Astrocyte of the spinal cord (primary cell): ENCODE measurements around the gene TMEM128.
A peak's percentile ranks its signal among the peaks of the same experiment; 100 is the strongest.

Experiments used
- DNase-seq: peaks from one replicate; pipeline ENCODE4 v3.0.0; 2011; ENCODE audit warnings: low read depth, low spot score
- H3K4me3 ChIP-seq: 2 replicates; pipeline ENCODE4 v1.5.1; 2011; ENCODE audit warnings: low read depth, mild to moderate bottlenecking, low read length, moderate library complexity
- in situ Hi-C: cut with HindIII; loops from 2 replicates; pipeline ENCODE4 v1.10.0; 2017; ENCODE audit warnings: low sequenced_read_pairs
- TF ChIP-seq, protein P1 (sequence below): IDR thresholded peaks from 2 replicates; pipeline ENCODE4 v1.5.1; 2012; ENCODE audit warnings: low read depth, mild to moderate bottlenecking, low read length, inconsistent platforms

TMEM128 gene

DNA sequence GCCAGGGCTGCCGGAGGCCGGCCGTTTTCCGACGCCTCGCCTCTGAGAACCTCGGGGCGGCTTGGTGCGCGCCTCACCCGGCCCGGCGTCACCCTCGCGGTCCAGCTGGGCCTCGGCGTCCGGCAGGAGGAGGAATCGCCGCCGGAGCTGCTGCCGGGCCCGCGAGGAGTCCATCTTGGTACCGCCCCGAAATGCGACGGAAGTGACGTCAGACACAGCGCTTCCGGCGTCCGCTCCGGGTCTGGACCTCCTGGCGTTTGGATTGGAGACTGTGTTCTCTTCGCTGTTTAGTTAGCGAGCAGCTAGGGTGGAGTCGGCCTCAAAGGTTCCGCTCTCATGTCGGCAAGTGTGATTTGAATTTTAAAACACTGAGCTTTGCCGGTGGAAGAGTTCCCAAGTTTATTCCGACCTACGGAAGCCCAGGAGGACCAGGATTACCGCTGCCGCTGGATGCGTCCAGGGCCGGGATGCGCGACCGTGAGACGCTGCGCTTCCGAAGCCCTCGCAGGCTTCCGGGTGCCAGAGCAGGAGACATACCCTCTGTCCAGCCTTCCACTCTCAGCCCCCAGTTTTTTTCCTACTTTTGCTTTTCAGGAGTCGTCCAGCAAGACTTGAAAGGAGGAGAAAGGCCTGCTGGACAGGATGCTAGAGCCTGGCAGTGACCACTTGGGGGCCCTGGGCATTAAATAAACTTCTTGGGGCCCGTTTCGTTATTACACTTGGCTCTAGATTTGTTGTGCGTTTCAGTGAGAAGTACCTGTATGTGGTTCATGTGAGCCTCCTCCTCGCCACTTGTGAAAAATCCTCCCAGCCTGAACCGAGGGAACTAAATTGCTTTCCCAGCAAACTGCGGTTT is at the start of gene TMEM128:
Gene TMEM128 (minus strand): TSS at position 195 of the 856 bp plus-strand sequence. CDS start 21 bp downstream, at position 174.
- H3K4me3 ChIP-seq: peak within 1 kb of the TSS; percentile 81
- DNase-seq: peak; percentile 95
- in situ Hi-C loops: no loop called here
- TF ChIP-seq, protein P1, sequence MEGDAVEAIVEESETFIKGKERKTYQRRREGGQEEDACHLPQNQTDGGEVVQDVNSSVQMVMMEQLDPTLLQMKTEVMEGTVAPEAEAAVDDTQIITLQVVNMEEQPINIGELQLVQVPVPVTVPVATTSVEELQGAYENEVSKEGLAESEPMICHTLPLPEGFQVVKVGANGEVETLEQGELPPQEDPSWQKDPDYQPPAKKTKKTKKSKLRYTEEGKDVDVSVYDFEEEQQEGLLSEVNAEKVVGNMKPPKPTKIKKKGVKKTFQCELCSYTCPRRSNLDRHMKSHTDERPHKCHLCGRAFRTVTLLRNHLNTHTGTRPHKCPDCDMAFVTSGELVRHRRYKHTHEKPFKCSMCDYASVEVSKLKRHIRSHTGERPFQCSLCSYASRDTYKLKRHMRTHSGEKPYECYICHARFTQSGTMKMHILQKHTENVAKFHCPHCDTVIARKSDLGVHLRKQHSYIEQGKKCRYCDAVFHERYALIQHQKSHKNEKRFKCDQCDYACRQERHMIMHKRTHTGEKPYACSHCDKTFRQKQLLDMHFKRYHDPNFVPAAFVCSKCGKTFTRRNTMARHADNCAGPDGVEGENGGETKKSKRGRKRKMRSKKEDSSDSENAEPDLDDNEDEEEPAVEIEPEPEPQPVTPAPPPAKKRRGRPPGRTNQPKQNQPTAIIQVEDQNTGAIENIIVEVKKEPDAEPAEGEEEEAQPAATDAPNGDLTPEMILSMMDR: peak; percentile 36

- in situ Hi-C loops: no loop called here
- H3K4me3 ChIP-seq: no peak overlapping the region
- DNase-seq: no peak
These were observed 48.3 kb upstream of the TMEM128 start for GRCh38 chr4:4296283-4296846.

GRCh38 chr4:4293279-4293678 is 45.3 kb upstream of the TMEM128 start:
- DNase-seq: no peak
- TF ChIP-seq, protein P1: no peak
- no peak overlapping the region for H3K4me3 ChIP-seq
- in situ Hi-C loops: no loop called here

More at GRCh38 chr4:4296283-4296846, 48.3 kb upstream of the TMEM128 start:
- TF ChIP-seq, protein P1: no peak

DNA sequence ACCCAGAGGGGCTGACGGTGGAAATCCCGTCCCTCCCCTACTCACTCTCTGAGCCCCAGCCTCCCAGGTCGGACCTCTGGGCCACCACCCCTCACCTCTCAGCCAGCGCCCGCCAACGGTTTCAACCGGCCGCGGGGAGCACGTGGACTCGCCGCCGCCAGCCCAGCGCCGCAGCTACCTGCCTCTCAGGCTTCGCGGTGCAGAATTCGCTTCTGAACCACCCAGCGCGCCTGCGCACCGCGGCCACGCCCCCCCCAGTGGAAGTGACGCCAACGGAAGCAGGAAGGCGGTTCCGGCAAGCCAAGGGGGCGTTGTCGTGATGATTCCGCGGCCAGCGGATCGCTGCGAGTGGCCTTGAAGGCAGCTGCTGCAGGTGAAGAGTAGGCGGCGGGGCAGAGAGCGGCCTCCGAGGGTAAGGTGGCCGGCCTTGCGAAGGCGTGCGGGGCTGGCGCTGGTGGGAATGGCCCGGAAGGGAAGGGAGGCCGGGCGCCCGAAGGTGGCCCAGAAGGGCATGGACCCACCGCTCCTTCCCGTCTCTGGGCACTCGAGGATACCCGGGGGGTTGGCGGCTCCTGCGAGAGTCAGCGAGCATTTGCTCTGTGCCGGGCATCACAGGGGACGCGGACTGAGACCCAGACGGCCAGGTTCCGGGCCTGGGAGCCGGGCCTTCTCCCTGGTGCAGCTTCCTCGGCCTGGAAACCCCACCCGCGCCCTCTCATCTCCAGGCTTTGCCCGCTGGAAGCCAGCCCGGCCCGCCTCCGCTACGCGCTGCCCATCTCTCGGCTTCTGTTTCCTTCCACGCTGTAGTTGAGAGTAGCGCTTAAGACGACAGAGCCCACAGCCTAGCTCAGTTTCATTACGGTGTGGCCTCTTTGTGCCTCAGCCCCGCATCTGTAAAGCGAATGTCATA is 42.2 kb upstream of the TMEM128 start, which contains the start of the genes LYAR and ZBTB49:
Gene LYAR (minus strand): TSS at position 214 of the 910 bp plus-strand sequence. CDS start 6,412 bp downstream, outside the sequence.
Gene ZBTB49 (plus strand): TSS at position 311 of the 910 bp plus-strand sequence. CDS start 9,695 bp downstream, outside the sequence.
- TF ChIP-seq, protein P1: no peak
- in situ Hi-C loops: no loop called here
- peak; percentile 92 for DNase-seq
- H3K4me3 ChIP-seq: peak within 1 kb of the TSS; percentile 95

- no peak for DNase-seq
- TF ChIP-seq, protein P1: no peak
- peak overlapping the region; percentile 95 for H3K4me3 ChIP-seq
- in situ Hi-C loops: no loop called here
These were observed 41.5 kb upstream of the TMEM128 start for GRCh38 chr4:4289597-4289940.

DNA sequence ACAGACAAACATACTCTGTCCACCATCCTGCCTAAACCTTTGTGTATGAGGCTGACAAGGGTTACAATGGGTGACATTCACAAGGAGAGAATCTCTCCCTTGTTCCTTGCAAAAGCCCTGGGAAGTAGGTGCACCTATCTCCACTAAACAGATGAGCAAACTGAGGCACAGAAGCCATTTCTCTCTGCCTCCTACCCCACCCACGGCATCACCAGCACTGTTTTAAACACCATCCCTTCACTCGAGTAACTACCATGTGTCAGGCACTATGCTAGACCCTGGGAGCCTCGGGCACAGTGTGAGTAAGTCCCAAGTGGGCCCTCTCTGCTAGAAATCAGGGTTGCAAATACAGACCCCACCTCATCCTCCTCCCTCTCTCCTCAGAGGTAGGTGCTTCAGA is 41.0 kb upstream of the TMEM128 start:
- H3K4me3 ChIP-seq: peak overlapping the region; percentile 95
- in situ Hi-C loops: no loop called here
- DNase-seq: no peak
- TF ChIP-seq, protein P1: no peak
